Prostate gland (tissue), 2 donors: Measurements from ENCODE around the gene OR52E4.

Source experiments
- POLR2A ChIP-seq: fragments of 450-650 bp; IDR thresholded peaks from one replicate; pipeline ENCODE4 v1.6.1; 2016; ENCODE audit warnings: antibody characterized with exemption, mild to moderate bottlenecking
- POLR2AphosphoS5 ChIP-seq: sonication (generic); formaldehyde crosslinking; IDR thresholded peaks from one replicate; pipeline ENCODE4 v1.6.1; 2017; ENCODE audit warnings: antibody characterized with exemption
- TF ChIP-seq, protein P1 (sequence below), 4 experiments: fragments of 200-600 bp in 2 of 4; fragments of 450-650 bp in 2 of 4; sonication (generic) in 2 of 4; IDR thresholded peaks; 1 replicate in 3 of 4; 2 replicates in 1 of 4; pipeline ENCODE4 v1.5.1; 2016 to 2019; ENCODE audit warnings: antibody characterized with exemption in 4 of 4, mild to moderate bottlenecking in 2 of 4, moderate library complexity in 2 of 4

DNA sequence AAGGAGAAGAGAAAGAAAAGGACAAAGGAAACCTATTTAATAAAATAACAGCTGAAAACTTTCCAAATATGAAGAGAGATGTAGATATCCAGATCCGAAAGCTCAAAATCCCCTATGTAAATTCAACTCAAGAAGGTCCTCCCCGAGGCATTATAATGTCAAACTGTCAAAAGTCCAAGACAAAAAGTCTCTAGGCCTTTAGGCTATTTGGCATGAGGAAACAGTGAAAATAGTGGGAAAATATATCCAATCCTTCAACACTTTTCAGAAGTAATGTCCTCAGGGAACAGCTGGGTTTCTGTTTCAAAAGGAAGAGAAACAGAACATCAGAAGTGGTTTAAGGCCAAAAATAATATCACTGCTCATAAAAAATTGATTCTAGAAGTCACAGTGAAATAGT lies 1.9 kb upstream of the OR52E4 start:
- TF ChIP-seq, protein P1, sequence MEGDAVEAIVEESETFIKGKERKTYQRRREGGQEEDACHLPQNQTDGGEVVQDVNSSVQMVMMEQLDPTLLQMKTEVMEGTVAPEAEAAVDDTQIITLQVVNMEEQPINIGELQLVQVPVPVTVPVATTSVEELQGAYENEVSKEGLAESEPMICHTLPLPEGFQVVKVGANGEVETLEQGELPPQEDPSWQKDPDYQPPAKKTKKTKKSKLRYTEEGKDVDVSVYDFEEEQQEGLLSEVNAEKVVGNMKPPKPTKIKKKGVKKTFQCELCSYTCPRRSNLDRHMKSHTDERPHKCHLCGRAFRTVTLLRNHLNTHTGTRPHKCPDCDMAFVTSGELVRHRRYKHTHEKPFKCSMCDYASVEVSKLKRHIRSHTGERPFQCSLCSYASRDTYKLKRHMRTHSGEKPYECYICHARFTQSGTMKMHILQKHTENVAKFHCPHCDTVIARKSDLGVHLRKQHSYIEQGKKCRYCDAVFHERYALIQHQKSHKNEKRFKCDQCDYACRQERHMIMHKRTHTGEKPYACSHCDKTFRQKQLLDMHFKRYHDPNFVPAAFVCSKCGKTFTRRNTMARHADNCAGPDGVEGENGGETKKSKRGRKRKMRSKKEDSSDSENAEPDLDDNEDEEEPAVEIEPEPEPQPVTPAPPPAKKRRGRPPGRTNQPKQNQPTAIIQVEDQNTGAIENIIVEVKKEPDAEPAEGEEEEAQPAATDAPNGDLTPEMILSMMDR (IDR thresholded peaks at IDR 0.05): no peak
- TF ChIP-seq POLR2A (no peak), POLR2AphosphoS5 (no peak)
